ENCODE measurements around the gene CCL1. TPM values are rescaled to one million over a fixed set of nuclear protein-coding genes. Genes with fewer than 3 reads are reported as not detected.

Gene CCL1
- not detected for total RNA-seq
- long read RNA-seq = 0 reads

DNA sequence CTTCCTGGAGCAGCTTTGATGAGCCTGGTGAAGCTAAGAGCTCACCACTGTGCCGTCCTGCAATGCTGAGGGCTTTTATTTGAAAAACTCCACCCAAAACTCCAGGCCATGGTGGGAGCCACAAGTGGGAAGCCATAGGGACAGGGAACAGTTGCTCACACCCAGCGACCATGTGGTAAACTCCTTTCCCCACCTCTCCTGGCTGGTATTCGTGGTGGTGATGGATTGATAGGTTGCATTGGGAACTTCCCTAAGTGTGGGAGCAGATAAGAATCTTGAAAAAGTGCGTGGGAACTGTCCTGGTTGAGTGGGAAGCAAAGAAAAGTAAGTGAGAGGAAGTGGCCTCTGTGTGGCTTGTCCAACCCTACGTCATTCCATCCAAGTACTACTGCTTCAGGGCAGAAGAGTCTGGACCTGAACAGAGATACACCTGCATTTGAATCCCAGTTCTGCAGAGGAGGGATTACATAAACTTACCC, at the start of gene CCL1:
Gene CCL1 (minus strand): TSS at position 51 of the 479 bp plus-strand sequence. CDS start 72 bp downstream, outside the sequence.
- H3K4me3 ChIP-seq = no peak within 1 kb of the TSS
- DNase-seq (no peak), ATAC-seq (no peak)
- no peaks in the 10 kb centered on the region for H3K27me3 ChIP-seq
- TF ChIP-seq CTCF (IDR thresholded peaks at IDR 0.05) (no peak), POLR2A (IDR thresholded peaks at IDR 0.05) (no peak)
- H3K4me1 ChIP-seq = peaks cover 0 to 4% (median 0%) of the 10 kb centered on the region in 4 donors
- WGBS (ENCODE audit: insufficient coverage, low coverage, low lambda C conversion rate, missing lambda C conversion rate) = 41% methylated on average over 4 of the region's 5 CpGs
- no peaks in the 10 kb centered on the region for H3K9me3 ChIP-seq
- no peak within 1 kb of the TSS for H3K27ac ChIP-seq
- intact Hi-C loops (cut with DNase I) = loop anchor here (5.0 to 10.0 kb wide), 2 partner anchors 158 to 161 kb away; no protein-coding TSS in a partner anchor
- H3K36me3 ChIP-seq = no peaks in the 10 kb centered on the region

DNA sequence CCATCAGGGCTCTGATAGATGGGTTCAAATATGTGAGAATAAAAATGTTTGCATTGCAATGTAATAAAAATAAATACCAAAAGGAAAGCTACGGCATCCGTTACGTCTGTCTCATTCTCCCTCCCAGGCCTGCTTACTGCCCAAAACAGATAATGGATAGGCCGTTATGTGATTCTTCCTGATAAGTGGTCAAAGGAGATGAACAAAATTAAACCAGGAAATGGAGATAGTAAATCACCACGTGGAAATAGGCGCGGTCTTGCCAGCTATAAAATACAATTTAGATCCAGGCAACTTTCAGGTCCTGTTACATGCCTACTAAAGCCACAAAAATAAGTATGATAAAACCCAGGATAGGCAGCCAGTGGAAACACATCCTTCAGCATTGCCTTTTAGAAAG, 49.5 kb upstream of the CCL1 start:
- no peaks in the 10 kb centered on the region for H3K36me3 ChIP-seq
- intact Hi-C loops (cut with DNase I) = loop anchor here in 1 of 2 donors (10.0 kb wide), 2 partner anchors 112 to 722 kb away; no protein-coding TSS in a partner anchor
- H3K27ac ChIP-seq = no peak overlapping the region
- no peaks in the 10 kb centered on the region for H3K9me3 ChIP-seq
- no peaks in the 10 kb centered on the region for H3K4me1 ChIP-seq
- no peak for TF ChIP-seq POLR2A (IDR thresholded peaks at IDR 0.05)
- TF ChIP-seq CTCF (IDR thresholded peaks at IDR 0.05) = no peak
- no peaks in the 10 kb centered on the region for H3K27me3 ChIP-seq
- ATAC-seq (no peak), DNase-seq (no peak)
- WGBS (ENCODE audit: insufficient coverage, low coverage, low lambda C conversion rate, missing lambda C conversion rate) = 62% methylated on average over 7 of the region's 7 CpGs
- no peak overlapping the region for H3K4me3 ChIP-seq

- Histone ChIP-seq H3K27me3 (no peaks in the 10 kb centered on the region), H3K4me1 (no peaks in the 10 kb centered on the region), H3K9me3 (no peaks in the 10 kb centered on the region), H3K27ac (no peak overlapping the region), H3K36me3 (no peaks in the 10 kb centered on the region), H3K4me3 (no peak overlapping the region)
- TF ChIP-seq CTCF (IDR thresholded peaks at IDR 0.05) = no peak
- TF ChIP-seq POLR2A (IDR thresholded peaks at IDR 0.05) = no peak
- 31% methylated on average over 3 of the region's 5 CpGs for WGBS (ENCODE audit: insufficient coverage, low coverage, low lambda C conversion rate, missing lambda C conversion rate)
- DNase-seq = no peak
- ATAC-seq = no peak
- intact Hi-C loops (cut with DNase I) = loop anchor here in 1 of 2 donors (10.0 kb wide), 2 partner anchors 113 to 723 kb away; no protein-coding TSS in a partner anchor
Measured at GRCh38 chr17:34411646-34412421, 48.8 kb upstream of the CCL1 start.

- no peak for TF ChIP-seq CTCF (IDR thresholded peaks at IDR 0.05)
- TF ChIP-seq POLR2A (IDR thresholded peaks at IDR 0.05) = no peak
- WGBS (ENCODE audit: insufficient coverage, low coverage, low lambda C conversion rate, missing lambda C conversion rate) = 76% methylated on average over 3 of the region's 4 CpGs
- no peaks in the 10 kb centered on the region for H3K9me3 ChIP-seq
- no peak overlapping the region for H3K27ac ChIP-seq
- H3K27me3 ChIP-seq = no peaks in the 10 kb centered on the region
- H3K4me1 ChIP-seq = no peaks in the 10 kb centered on the region
- no peak for ATAC-seq
- no peak overlapping the region for H3K4me3 ChIP-seq
- intact Hi-C loops (cut with DNase I) = no loop called here
- no peak for DNase-seq
- no peaks in the 10 kb centered on the region for H3K36me3 ChIP-seq
Measured at GRCh38 chr17:34409352-34409751, 46.3 kb upstream of the CCL1 start.
